ELR (cell line): ENCODE measurements around the gene TBC1D16.

ENCODE experiments used
- DNase-seq: peaks from one replicate; pipeline ENCODE4 v3.0.0-alpha.2; 2015; ENCODE audit warnings: low read depth

Gene TBC1D16

GRCh38 chr17:79926605-79927135, 109.0 kb downstream of the TBC1D16 start:
- no peak for DNase-seq

GRCh38 chr17:79926142-79926604, 109.5 kb downstream of the TBC1D16 start:
- DNase-seq = no peak

GRCh38 chr17:79925242-79925957, 110.3 kb downstream of the TBC1D16 start:
- peak; percentile 31 for DNase-seq

GRCh38 chr17:79924639-79924976, 111.1 kb downstream of the TBC1D16 start:
- DNase-seq = no peak

GRCh38 chr17:79923974-79924638, 111.6 kb downstream of the TBC1D16 start:
- peak; percentile 58 for DNase-seq

- DNase-seq = no peak
Observed at GRCh38 chr17:79922798-79923197, 112.9 kb downstream of the TBC1D16 start.

GRCh38 chr17:79922116-79922601, 113.5 kb downstream of the TBC1D16 start:
- DNase-seq = no peak

- no peak for DNase-seq
Observed at GRCh38 chr17:79921411-79922115, 114.1 kb downstream of the TBC1D16 start.

GRCh38 chr17:79920751-79921410, 114.8 kb downstream of the TBC1D16 start:
- DNase-seq = no peak

GRCh38 chr17:79919862-79920720, 115.6 kb downstream of the TBC1D16 start:
- no peak for DNase-seq

GRCh38 chr17:79919164-79919585, 116.5 kb downstream of the TBC1D16 start:
- DNase-seq = no peak

- DNase-seq = no peak
Observed at GRCh38 chr17:79918581-79919163, 117.0 kb downstream of the TBC1D16 start.

- no peak for DNase-seq
Observed at GRCh38 chr17:79917902-79918484, 117.7 kb downstream of the TBC1D16 start.

- no peak for DNase-seq
Observed at GRCh38 chr17:79916991-79917901, 118.4 kb downstream of the TBC1D16 start.

- no peak for DNase-seq
Observed at GRCh38 chr17:79916506-79916905, 119.2 kb downstream of the TBC1D16 start.

- peak; percentile 73 for DNase-seq
Observed at GRCh38 chr17:79915850-79916430, 119.7 kb downstream of the TBC1D16 start.

GRCh38 chr17:79914813-79915740, 120.6 kb downstream of the TBC1D16 start:
- no peak for DNase-seq
